GM18505 (cell line): ENCODE measurements around the gene PRPF8.
"Not testable (repeated sequence)": the region's sequence is repeated elsewhere in the genome, so short reads cannot be mapped to it uniquely, and the experiment has no call there.

Experiments
- ATAC-seq: cut with Tn5 transposase; IDR thresholded peaks from one replicate; pipeline ENCODE4 v1.9.1; 2021; ENCODE audit not compliant: unreplicated experiment
- POLR2A ChIP-seq: IDR thresholded peaks from 4 replicates; pipeline ENCODE4 v1.6.1; 2011; ENCODE audit warnings: borderline replicate concordance; ENCODE audit not compliant: insufficient read depth, insufficient read length; ENCODE audit errors: extremely low read depth

Gene PRPF8

GRCh38 chr17:1713160-1713877 is 28.7 kb upstream of the PRPF8 start:
- TF ChIP-seq POLR2A: no peak
- no peak for ATAC-seq

DNA sequence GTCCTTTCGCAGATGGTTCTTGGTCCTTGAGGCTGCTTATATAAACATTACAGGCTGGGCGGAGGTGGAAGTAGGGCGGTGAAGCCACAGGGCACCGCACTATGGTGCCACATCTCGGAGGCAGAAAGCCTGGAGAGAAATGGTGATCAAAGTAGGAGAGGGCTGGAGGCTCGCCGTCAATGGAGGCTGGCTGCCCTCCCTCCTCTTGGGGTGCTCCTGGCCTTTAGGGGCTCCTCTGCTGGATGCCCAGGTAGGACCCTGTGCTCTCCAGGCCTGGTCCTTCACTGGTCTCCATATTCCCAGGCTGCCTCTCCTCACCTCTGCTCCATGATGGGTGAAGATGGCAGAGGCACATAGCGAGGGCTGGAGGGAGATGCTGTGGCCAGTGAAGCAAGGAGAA is 27.6 kb upstream of the PRPF8 start:
- TF ChIP-seq POLR2A: no peak

DNA sequence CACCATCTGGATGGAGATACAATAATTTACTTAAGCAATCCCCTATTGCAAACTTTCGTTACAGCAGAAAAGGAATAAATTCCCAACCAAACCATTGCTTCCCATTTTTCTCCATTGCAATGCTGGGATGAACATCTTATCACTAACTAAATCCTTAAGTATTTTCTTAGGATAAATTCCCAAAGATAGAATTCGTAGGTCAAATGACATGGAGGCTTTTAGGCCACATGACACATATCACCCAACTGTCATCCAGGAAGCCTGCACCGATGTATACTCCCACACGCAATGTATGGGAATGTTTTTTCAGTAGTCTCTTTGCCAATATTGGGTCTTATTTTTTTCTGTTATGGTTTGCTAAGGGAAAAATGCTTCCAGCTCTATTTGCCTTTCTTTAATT is 27.1 kb upstream of the PRPF8 start:
- TF ChIP-seq POLR2A: no peak
- ATAC-seq: no peak

More for the DNA sequence above, 27.6 kb upstream of the PRPF8 start:
- no peak for ATAC-seq

DNA sequence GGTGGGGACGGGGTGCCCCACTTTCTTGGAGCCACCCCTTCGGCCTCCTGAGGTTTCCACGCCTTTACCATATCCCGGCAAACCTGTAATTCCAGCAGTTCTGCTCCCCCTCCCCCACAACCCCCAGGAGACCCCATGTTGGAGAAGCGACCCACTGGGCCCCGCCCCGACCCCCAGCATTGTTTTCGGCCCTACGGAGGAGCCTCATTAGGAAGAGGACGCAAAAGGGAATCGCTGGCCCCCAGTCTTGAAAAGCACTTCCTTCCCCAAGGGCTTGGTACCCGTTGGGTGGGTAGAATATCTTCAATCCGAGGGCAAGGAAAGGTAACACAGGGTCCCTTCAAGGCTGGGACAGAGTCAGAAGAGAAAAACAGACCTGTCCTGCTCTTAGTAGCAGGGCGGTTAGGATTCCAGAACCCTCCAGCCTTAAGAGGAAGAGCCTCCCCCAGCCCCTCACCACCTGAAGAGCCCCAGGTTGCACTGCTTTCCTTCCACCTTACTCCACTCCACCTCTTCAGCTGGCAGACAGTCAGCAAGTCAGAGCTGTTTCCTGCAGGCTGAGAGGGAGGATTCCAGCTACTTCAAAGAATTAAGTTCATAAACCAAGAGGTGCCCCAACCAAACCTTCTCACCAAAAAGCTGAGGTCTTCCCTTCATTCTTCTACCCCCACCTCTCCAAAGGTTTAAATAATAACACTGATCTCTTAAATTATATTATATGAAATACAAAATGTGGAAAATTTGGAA is 26.3 kb upstream of the PRPF8 start:
- no peak for ATAC-seq
- no peak for TF ChIP-seq POLR2A

DNA sequence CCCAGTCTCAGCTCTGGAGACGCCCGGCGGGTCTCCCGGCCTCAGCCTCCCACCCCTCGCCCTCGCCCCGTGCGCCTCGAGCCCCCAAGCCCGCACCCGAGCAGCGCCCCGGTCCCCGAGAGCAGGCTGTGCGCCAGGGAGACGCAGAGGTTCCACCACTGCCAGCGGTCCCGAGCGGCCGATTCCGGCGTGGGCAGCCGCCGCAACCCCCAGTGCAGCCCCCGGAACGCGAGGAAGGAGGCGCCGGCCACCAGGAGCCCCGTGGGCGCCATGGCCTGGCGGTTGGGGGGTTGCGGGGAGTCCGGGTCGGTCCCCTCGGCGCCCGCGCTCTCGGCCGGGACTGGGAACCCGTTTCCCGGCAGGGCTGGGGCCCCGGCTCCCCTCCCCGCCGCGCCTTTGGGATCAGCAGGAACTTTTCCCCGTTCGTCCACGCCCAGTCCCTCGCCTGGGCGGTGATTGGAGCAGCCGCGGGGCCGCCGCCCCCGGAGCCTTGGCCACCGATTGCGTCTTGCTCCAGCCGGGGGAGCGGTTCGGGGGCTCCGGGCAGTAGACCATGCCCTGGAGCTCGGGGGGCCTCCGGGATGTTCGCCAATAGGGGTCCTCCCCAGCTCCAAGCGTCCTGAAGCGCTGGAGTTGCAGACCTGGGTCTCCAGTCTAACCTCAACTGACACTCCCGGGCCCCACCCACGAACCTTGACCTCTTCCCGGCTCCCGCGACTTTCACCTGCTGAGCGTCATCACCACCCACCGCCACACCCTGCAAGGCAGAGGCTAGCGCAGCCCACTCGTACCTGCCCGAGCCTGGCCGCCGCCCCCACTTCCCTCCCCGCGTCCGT is 25.5 kb upstream of the PRPF8 start, which contains the start of gene TLCD2:
TSS of gene TLCD2 (minus strand) at position 407 of the 836 bp plus-strand sequence. CDS start at position 272, 135 bp downstream.
- no peak for ATAC-seq
- no peak for TF ChIP-seq POLR2A

DNA sequence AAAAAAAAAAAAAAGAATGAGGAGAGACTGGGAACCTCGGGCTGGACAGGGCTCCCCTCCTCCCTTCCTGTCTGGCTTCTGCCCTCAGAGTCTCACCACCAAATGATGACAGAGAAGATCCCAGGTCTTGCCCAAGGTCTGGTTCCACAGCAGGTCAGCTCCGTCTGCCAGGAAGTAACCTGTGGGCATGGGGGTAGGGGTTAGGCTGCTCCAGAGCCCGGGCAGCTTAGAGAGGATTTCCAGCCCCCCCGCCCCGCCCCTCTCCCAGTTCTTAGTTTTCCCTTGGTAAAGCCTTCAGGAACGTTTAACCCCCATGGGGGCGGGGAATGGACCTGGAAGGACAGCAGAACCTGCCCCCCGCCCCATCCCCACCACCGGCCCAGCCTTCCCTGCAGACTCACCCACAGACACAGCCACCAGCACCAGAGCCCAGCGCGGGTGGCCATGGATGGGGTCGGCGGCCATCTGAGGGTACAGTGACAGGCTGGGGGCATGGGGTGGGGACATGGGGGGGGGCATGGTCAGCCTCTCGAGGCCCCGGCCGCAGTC is 24.8 kb upstream of the PRPF8 start:
- no peak for ATAC-seq
- TF ChIP-seq POLR2A: no peak

- not testable (repeated sequence) for ATAC-seq
These were observed 24.2 kb upstream of the PRPF8 start for GRCh38 chr17:1708791-1709346.

- no peak for ATAC-seq
- TF ChIP-seq POLR2A: no peak
These were observed 22.4 kb upstream of the PRPF8 start for GRCh38 chr17:1707107-1707506.

GRCh38 chr17:1705004-1705403 is 20.3 kb upstream of the PRPF8 start:
- no peak for ATAC-seq
- no peak for TF ChIP-seq POLR2A

- no peak for ATAC-seq
- no peak for TF ChIP-seq POLR2A
These were observed 18.4 kb upstream of the PRPF8 start for GRCh38 chr17:1703063-1703462.

DNA sequence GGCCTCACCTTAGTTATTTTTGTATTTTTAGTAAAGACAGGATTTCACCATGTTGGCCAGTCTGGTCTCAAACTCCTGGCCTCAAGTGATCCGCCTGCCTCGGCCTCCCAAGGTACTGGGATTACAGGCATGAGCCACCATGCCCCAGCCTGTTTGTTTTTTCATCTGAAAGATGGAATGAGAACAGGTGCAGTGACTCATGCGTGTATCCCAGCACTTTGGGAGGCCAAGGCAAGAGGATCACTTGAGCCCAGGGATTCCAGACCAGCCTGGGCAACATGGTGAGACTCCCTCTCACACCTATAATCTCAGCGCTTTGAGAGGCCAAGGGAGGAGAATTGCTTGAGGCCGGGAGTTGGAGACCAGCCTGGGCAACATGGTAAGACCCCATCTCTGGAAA is 15.2 kb upstream of the PRPF8 start:
- not testable (repeated sequence) for ATAC-seq

DNA sequence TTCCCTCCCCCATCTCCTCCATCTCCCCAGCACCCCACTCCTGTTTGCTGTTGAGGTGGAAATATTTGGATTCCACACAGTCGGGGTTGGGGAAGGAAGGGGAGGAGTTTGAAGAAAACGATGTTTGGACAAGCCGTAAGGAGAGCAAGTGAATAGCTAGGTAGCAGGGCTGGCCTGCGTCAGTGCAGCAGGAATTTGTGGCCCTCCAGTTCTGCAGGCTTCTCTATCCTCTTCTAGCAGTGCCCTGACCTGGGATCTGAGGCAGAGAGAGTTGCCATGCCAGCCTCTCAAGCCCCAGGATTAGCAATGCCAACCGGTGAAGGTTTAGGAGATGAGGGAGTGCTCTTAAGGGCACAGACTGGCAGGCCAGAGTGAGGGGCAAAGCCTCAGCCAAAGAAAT is 13.0 kb upstream of the PRPF8 start:
- ATAC-seq: no peak
- TF ChIP-seq POLR2A: no peak

- TF ChIP-seq POLR2A: no peak
- ATAC-seq: no peak
These were observed 10.7 kb upstream of the PRPF8 start for GRCh38 chr17:1695365-1695764.

- TF ChIP-seq POLR2A: no peak
- no peak for ATAC-seq
These were observed 8.7 kb upstream of the PRPF8 start for GRCh38 chr17:1693339-1693738.
